ENCODE measurements around the gene LRRC73. TPM values are rescaled to one million over a fixed set of nuclear protein-coding genes. Genes with fewer than 3 reads are reported as not detected.

LRRC73 gene
- total and polyA plus RNA-seq, 2 of the 8 experiments (the other 6 are each of a cell fraction or from before 2014, with no cell fraction given): 0.24 to 0.26 TPM

- TF ChIP-seq POLR2AphosphoS5 (IDR thresholded peaks at IDR 0.05; ENCODE audit: low read depth, low read length): no peak
- no peak for TF ChIP-seq CHD2 (IDR thresholded peaks at IDR 0.05; ENCODE audit: low read length)
- TF ChIP-seq CBX5 (IDR thresholded peaks at IDR 0.05; ENCODE audit: low read depth, low read length): no peak
- no peak for TF ChIP-seq NRF1 (IDR thresholded peaks at IDR 0.05; ENCODE audit: low read depth, low read length)
- TF ChIP-seq RBBP5 (IDR thresholded peaks at IDR 0.05; ENCODE audit: borderline replicate concordance, low read depth, low read length): no peak
- no peak for TF ChIP-seq PHF8 (conservative IDR thresholded peaks at IDR 0.05; ENCODE audit: low read depth, low read length)
- no peak for TF ChIP-seq TCF12 (IDR thresholded peaks at IDR 0.05; ENCODE audit: low read depth, low read length)
- no peak for TF ChIP-seq RFX5 (IDR thresholded peaks at IDR 0.05; ENCODE audit: borderline replicate concordance, low read depth, low read length)
These were observed 52.5 kb downstream of the LRRC73 start (continued) for GRCh38 chr6:43457643-43458042.

Small RNAs within 50 kb of the gene (small RNA-seq; reads per million reads assigned to genes)
- gene RF00426 (ENCODE audit: insufficient read depth) (not detected), gene RNU6-1113P (ENCODE audit: insufficient read depth) (not detected)

Other genes starting within 250 kb of the LRRC73 start
- not detected in 2 replicates for gene SLC22A7, start 212.1 kb downstream of the LRRC73 start, total RNA-seq (2021; fragmentation: NEBNext Ultra II Directional; extraction: Animal tissue kit (Norgen Biotek cat#: 25700))
- not detected in 2 replicates for gene SLC22A7, start 212.1 kb downstream of the LRRC73 start, polyA plus RNA-seq (2011; rRNA removed)
- gene CRIP3, start 201.5 kb downstream of the LRRC73 start, total RNA-seq (2021; fragmentation: NEBNext Ultra II Directional; extraction: Animal tissue kit (Norgen Biotek cat#: 25700)): 37.6 and 46.3 TPM in 2 replicates
- 34.0 and 38.7 TPM in 2 replicates for gene CRIP3, start 201.5 kb downstream of the LRRC73 start, polyA plus RNA-seq (2011; rRNA removed)
- 22.1 and 22.3 TPM in 2 replicates for gene ZNF318, start 140.7 kb downstream of the LRRC73 start, total RNA-seq (2021; fragmentation: NEBNext Ultra II Directional; extraction: Animal tissue kit (Norgen Biotek cat#: 25700))
- 10.2 and 11.1 TPM in 2 replicates for gene ZNF318, start 140.7 kb downstream of the LRRC73 start, polyA plus RNA-seq (2011; rRNA removed)
- 21.0 and 24.6 TPM in 2 replicates for gene ABCC10, start 82.8 kb downstream of the LRRC73 start, total RNA-seq (2021; fragmentation: NEBNext Ultra II Directional; extraction: Animal tissue kit (Norgen Biotek cat#: 25700))
- 15.5 and 22.3 TPM in 2 replicates for gene ABCC10, start 82.8 kb downstream of the LRRC73 start, polyA plus RNA-seq (2011; rRNA removed)
- gene DLK2, start 54.8 kb downstream of the LRRC73 start, total RNA-seq (2021; fragmentation: NEBNext Ultra II Directional; extraction: Animal tissue kit (Norgen Biotek cat#: 25700)): 0.37 and 0.67 TPM in 2 replicates
- gene DLK2, start 54.8 kb downstream of the LRRC73 start, polyA plus RNA-seq (2011; rRNA removed): 0.80 and 1.6 TPM in 2 replicates
- gene TJAP1, start 32.8 kb downstream of the LRRC73 start, total RNA-seq (2021; fragmentation: NEBNext Ultra II Directional; extraction: Animal tissue kit (Norgen Biotek cat#: 25700)): 36.8 and 40.4 TPM in 2 replicates
- 30.7 and 50.1 TPM in 2 replicates for gene TJAP1, start 32.8 kb downstream of the LRRC73 start, polyA plus RNA-seq (2011; rRNA removed)
- gene YIPF3, start 6.6 kb upstream of the LRRC73 start, total RNA-seq (2021; fragmentation: NEBNext Ultra II Directional; extraction: Animal tissue kit (Norgen Biotek cat#: 25700)): 77.2 and 78.2 TPM in 2 replicates
- gene YIPF3, start 6.6 kb upstream of the LRRC73 start, polyA plus RNA-seq (2011; rRNA removed): 225 and 284 TPM in 2 replicates
- gene POLR1C, start 6.7 kb upstream of the LRRC73 start, total RNA-seq (2021; fragmentation: NEBNext Ultra II Directional; extraction: Animal tissue kit (Norgen Biotek cat#: 25700)): 46.9 and 49.6 TPM in 2 replicates
- gene POLR1C, start 6.7 kb upstream of the LRRC73 start, polyA plus RNA-seq (2011; rRNA removed): 30.0 and 42.9 TPM in 2 replicates
- 95.7 and 101 TPM in 2 replicates for gene XPO5, start 65.7 kb upstream of the LRRC73 start, total RNA-seq (2021; fragmentation: NEBNext Ultra II Directional; extraction: Animal tissue kit (Norgen Biotek cat#: 25700))
- 62.2 and 80.6 TPM in 2 replicates for gene XPO5, start 65.7 kb upstream of the LRRC73 start, polyA plus RNA-seq (2011; rRNA removed)
- 11.3 and 12.4 TPM in 2 replicates for gene POLH, start 65.8 kb upstream of the LRRC73 start, total RNA-seq (2021; fragmentation: NEBNext Ultra II Directional; extraction: Animal tissue kit (Norgen Biotek cat#: 25700))
- 3.8 and 5.8 TPM in 2 replicates for gene POLH, start 65.8 kb upstream of the LRRC73 start, polyA plus RNA-seq (2011; rRNA removed)
- gene GTPBP2, start 118.9 kb upstream of the LRRC73 start, total RNA-seq (2021; fragmentation: NEBNext Ultra II Directional; extraction: Animal tissue kit (Norgen Biotek cat#: 25700)): 52.5 and 58.3 TPM in 2 replicates
- 86.1 and 88.3 TPM in 2 replicates for gene GTPBP2, start 118.9 kb upstream of the LRRC73 start, polyA plus RNA-seq (2011; rRNA removed)
- gene MAD2L1BP, start 125.5 kb upstream of the LRRC73 start, total RNA-seq (2021; fragmentation: NEBNext Ultra II Directional; extraction: Animal tissue kit (Norgen Biotek cat#: 25700)): 34.1 and 35.5 TPM in 2 replicates
- 65.3 and 70.0 TPM in 2 replicates for gene MAD2L1BP, start 125.5 kb upstream of the LRRC73 start, polyA plus RNA-seq (2011; rRNA removed)
- gene RSPH9, start 134.7 kb upstream of the LRRC73 start, total RNA-seq (2021; fragmentation: NEBNext Ultra II Directional; extraction: Animal tissue kit (Norgen Biotek cat#: 25700)): 0.15 TPM in 1 of 2 replicates, not detected in the other
- 0.23 and 0.25 TPM in 2 replicates for gene RSPH9, start 134.7 kb upstream of the LRRC73 start, polyA plus RNA-seq (2011; rRNA removed)
- 48.3 and 52.1 TPM in 2 replicates for gene MRPS18A, start 177.4 kb upstream of the LRRC73 start, total RNA-seq (2021; fragmentation: NEBNext Ultra II Directional; extraction: Animal tissue kit (Norgen Biotek cat#: 25700))
- 121 and 129 TPM in 2 replicates for gene MRPS18A, start 177.4 kb upstream of the LRRC73 start, polyA plus RNA-seq (2011; rRNA removed)